Colonic mucosa (tissue), 4 donors: ENCODE measurements around the gene MTERF4. TPM values are rescaled to one million over a fixed set of nuclear protein-coding genes. Genes with fewer than 3 reads are reported as not detected.
A peak's percentile ranks its signal among the peaks of the same experiment; 100 is the strongest.

Source experiments
- DNase-seq: peaks from one replicate; pipeline ENCODE4 v3.0.0-alpha.2; 2020
- H3K27ac ChIP-seq: fragments of 200-600 bp; one replicate; pipeline ENCODE4 v1.8.0; 2021
- H3K27me3 ChIP-seq: fragments of 200-600 bp; one replicate; pipeline ENCODE4 v1.8.0; 2021
- H3K36me3 ChIP-seq: fragments of 200-600 bp; one replicate; pipeline ENCODE4 v1.8.0; 2021
- H3K4me1 ChIP-seq: fragments of 200-600 bp; one replicate; pipeline ENCODE4 v1.8.0; 2021; ENCODE audit warnings: mild to moderate bottlenecking
- H3K4me3 ChIP-seq: fragments of 200-600 bp; one replicate; pipeline ENCODE4 v1.8.0; 2021
- H3K9ac ChIP-seq, 2 donors: one replicate each; pipeline ENCODE4 v1.7.0; 2013; ENCODE audit warnings: control low read depth in 2 of 2, low read depth in 2 of 2, low read length in 2 of 2
- H3K9me3 ChIP-seq: fragments of 200-600 bp; one replicate; pipeline ENCODE4 v1.8.0; 2021
- intact Hi-C: fragments of 100-400 bp; cut with DNase I; formaldehyde crosslinking; loops from one replicate; pipeline ENCODE4 v1.14.1; 2022
- total RNA-seq, 2 donors: library from RNA; stranded (reverse); fragmentation: NEBNext Ultra II Directional in 1 of 2; extraction: Animal tissue kit (Norgen Biotek cat#: 25700) in 1 of 2; gene quantifications; one replicate each; pipeline ENCODE4 v1.2.1, GENCODE V29; 2021
- TF ChIP-seq, protein P1 (sequence below): fragments of 200-600 bp; IDR thresholded peaks from one replicate; pipeline ENCODE4 v1.8.0; 2022; ENCODE audit warnings: antibody characterized with exemption, mild to moderate bottlenecking
- donor health status: healthy.
- donor health status: DM: no; HTN: no; CAD: no.
- donor health status: DM: no; HTN: no; CAD: no.

Gene MTERF4
- total RNA-seq, 2 donors from 2014 or later: 20.2 to 25.5 TPM

DNA sequence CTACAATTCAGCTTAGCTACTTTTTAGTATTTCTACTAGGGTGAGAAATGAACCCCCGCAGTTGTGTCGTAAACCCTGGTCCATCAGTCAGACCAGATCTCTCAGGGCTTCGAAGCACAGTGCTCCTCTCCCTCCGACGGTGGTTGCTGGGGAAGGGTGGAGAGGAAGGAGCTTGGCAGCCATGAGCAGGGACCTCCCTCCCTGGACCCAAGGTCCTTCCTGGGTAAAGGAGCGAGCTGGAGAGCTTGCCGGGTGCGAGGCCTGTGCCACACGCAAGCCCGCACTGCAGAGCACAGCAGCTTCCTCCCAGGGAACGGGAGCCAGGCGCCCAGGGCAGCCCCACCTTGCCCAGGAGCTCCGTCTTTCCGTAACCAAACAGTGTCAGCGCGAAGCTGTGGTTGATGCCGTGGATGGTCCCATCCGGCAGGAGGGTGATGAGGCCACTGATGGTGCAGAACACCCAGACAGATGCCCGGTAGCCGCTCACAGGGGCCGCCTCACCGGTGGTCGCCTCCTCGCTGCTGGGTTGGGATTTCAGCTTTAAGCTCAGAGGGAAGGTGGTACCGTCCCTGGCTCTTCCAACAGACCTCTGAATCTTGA lies 34.7 kb upstream of the MTERF4 start:
- Histone ChIP-seq H3K36me3 (no peaks in the 10 kb centered on the region), H3K9ac (no peak overlapping the region), H3K9me3 (no peaks in the 10 kb centered on the region), H3K27me3 (no peaks in the 10 kb centered on the region), H3K4me3 (no peak overlapping the region), H3K27ac (no peak overlapping the region), H3K4me1 (no peaks in the 10 kb centered on the region)
- TF ChIP-seq, protein P1, sequence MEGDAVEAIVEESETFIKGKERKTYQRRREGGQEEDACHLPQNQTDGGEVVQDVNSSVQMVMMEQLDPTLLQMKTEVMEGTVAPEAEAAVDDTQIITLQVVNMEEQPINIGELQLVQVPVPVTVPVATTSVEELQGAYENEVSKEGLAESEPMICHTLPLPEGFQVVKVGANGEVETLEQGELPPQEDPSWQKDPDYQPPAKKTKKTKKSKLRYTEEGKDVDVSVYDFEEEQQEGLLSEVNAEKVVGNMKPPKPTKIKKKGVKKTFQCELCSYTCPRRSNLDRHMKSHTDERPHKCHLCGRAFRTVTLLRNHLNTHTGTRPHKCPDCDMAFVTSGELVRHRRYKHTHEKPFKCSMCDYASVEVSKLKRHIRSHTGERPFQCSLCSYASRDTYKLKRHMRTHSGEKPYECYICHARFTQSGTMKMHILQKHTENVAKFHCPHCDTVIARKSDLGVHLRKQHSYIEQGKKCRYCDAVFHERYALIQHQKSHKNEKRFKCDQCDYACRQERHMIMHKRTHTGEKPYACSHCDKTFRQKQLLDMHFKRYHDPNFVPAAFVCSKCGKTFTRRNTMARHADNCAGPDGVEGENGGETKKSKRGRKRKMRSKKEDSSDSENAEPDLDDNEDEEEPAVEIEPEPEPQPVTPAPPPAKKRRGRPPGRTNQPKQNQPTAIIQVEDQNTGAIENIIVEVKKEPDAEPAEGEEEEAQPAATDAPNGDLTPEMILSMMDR: no peak
- intact Hi-C loops: no loop called here
- DNase-seq: no peak

DNA sequence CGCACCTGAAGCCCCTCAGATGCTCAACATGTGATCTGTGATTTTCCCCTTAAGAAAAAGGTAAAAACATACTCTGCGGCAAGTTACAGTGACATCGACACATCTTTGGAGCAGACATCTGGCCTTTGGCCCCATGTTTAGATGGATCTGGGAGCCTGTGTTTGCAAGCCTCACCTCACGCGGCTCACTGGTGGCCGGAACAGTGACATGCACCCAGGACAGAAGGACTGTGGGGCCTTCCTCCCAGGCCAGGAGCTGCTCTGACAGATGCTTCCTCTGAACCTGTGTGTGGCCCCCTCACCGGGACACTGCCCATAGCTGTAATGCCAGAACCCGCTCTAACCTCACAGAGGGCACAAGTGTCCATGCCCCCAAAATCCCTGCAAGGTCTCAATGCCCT lies 34.1 kb upstream of the MTERF4 start:
- no peak overlapping the region for H3K27ac ChIP-seq
- DNase-seq: no peak
- intact Hi-C loops: no loop called here

DNA sequence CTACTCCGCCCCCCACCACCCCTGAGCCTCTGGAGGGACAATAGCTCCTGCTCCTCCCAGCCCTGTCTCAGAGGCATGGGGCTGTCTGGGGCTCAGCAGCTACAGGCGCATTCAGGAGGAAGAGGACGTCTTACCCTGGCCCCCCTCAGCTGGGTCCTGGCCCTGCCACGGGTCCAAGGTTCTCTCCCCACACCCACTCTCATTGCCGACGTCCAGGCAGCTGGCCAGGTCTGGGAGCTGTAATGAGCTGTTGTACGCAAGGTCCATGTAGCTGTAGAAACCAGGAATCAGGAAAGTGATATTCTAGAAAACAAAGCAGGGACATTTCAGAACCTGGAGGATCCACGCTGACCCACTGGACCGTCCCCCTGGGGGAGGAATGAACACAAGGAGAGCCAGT lies 33.6 kb upstream of the MTERF4 start:
- H3K9ac ChIP-seq: peak overlapping the region in 1 of 2 donors; percentile 8
- H3K36me3 ChIP-seq: no peaks in the 10 kb centered on the region
- H3K27me3 ChIP-seq: no peaks in the 10 kb centered on the region
- no peak for DNase-seq
- no peak overlapping the region for H3K4me3 ChIP-seq
- intact Hi-C loops: no loop called here
- no peak overlapping the region for H3K27ac ChIP-seq
- no peaks in the 10 kb centered on the region for H3K9me3 ChIP-seq
- no peaks in the 10 kb centered on the region for H3K4me1 ChIP-seq
- TF ChIP-seq, protein P1: no peak

More for the DNA sequence above, 34.1 kb upstream of the MTERF4 start:
- TF ChIP-seq, protein P1: no peak
- H3K4me3 ChIP-seq: no peak overlapping the region
- H3K9ac ChIP-seq: peak overlapping the region in 1 of 2 donors; percentile 8
- H3K4me1 ChIP-seq: no peaks in the 10 kb centered on the region
- no peaks in the 10 kb centered on the region for H3K27me3 ChIP-seq
- no peaks in the 10 kb centered on the region for H3K9me3 ChIP-seq
- no peaks in the 10 kb centered on the region for H3K36me3 ChIP-seq

DNA sequence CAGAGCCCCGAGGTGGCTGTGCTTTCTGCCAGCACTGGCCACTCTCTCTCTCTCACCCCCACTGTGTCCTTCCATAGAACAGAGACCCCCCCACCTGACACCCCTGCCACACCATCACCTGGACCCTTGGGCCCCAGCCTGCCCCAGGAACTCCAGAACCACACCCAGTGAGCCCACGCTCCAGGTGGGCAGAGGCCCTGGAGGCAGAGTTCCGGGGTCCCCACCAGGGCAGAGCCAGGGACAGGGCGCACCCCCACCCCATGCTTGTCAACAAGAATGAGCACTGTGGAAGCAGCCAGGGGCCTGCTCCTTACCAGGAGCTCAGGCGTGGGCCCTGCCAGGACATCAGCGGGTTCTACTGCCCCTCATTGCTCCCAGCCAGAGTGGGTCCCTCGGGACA lies 32.6 kb upstream of the MTERF4 start:
- H3K4me1 ChIP-seq: no peaks in the 10 kb centered on the region
- H3K36me3 ChIP-seq: no peaks in the 10 kb centered on the region
- intact Hi-C loops: no loop called here
- no peak overlapping the region for H3K4me3 ChIP-seq
- no peak overlapping the region for H3K9ac ChIP-seq
- no peaks in the 10 kb centered on the region for H3K27me3 ChIP-seq
- no peak for DNase-seq
- no peak overlapping the region for H3K27ac ChIP-seq
- no peaks in the 10 kb centered on the region for H3K9me3 ChIP-seq
- TF ChIP-seq, protein P1: no peak

DNA sequence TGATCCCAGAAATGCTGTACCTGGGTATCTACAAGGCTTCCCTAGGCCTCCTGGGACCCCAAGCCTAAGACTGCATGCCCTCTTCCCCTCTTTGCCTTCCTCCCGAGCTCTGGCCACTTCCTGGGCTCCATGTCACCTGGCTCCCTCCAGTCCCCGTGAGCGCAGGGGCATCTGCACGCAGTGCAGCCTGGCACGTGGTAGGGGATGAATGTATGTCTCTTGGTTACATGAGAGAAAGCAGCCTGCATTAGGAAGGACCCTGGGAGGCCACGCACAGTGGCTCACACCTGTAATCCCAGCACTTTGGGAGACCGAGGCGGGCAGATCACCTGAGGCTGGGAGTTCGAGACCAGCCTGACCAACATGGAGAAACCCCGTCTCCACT lies 31.3 kb upstream of the MTERF4 start:
- intact Hi-C loops: no loop called here
- no peak for DNase-seq
- TF ChIP-seq, protein P1: no peak
- Histone ChIP-seq H3K9ac (no peak overlapping the region), H3K4me3 (no peak overlapping the region), H3K27ac (no peak overlapping the region), H3K9me3 (no peaks in the 10 kb centered on the region), H3K4me1 (no peaks in the 10 kb centered on the region), H3K36me3 (no peaks in the 10 kb centered on the region), H3K27me3 (no peaks in the 10 kb centered on the region)
